ENCODE results near the gene PAK5.

PAK5 gene

GRCh38 chr20:9613871-9614270 is 225.0 kb downstream of the PAK5 start:
- no peak for DNase-seq

GRCh38 chr20:9611921-9612320 is 227.0 kb downstream of the PAK5 start:
- no peak for DNase-seq

- no peak for DNase-seq
These were observed 228.2 kb downstream of the PAK5 start for GRCh38 chr20:9610665-9611064.

- peak; percentile 74 for DNase-seq
These were observed 228.9 kb downstream of the PAK5 start for GRCh38 chr20:9609887-9610502.

- no peak for DNase-seq
These were observed 230.1 kb downstream of the PAK5 start for GRCh38 chr20:9608639-9609340.

- no peak for DNase-seq
These were observed 236.1 kb downstream of the PAK5 start for GRCh38 chr20:9602847-9603183.

GRCh38 chr20:9600562-9600961 is 238.3 kb downstream of the PAK5 start:
- no peak for DNase-seq

- DNase-seq, result no peak
These were observed 241.3 kb downstream of the PAK5 start for GRCh38 chr20:9597547-9597946.

- DNase-seq, result no peak
These were observed 243.1 kb downstream of the PAK5 start for GRCh38 chr20:9595763-9596162.

GRCh38 chr20:9594284-9594875 is 244.5 kb downstream of the PAK5 start:
- DNase-seq, result no peak

GRCh38 chr20:9592419-9592818 is 246.5 kb downstream of the PAK5 start:
- no peak for DNase-seq

- DNase-seq, result no peak
These were observed 247.8 kb downstream of the PAK5 start for GRCh38 chr20:9591080-9591479.

GRCh38 chr20:9590189-9590588 is 248.7 kb downstream of the PAK5 start:
- peak; percentile 19 for DNase-seq

GRCh38 chr20:9588706-9589105 is 250.2 kb downstream of the PAK5 start:
- DNase-seq, result no peak

GRCh38 chr20:9583151-9583550 is 255.7 kb downstream of the PAK5 start:
- DNase-seq, result no peak

- no peak for DNase-seq
These were observed 256.7 kb downstream of the PAK5 start for GRCh38 chr20:9582137-9582536.

- DNase-seq, result no peak
These were observed 257.4 kb downstream of the PAK5 start for GRCh38 chr20:9581509-9581908.

GRCh38 chr20:9578594-9578993 is 260.3 kb downstream of the PAK5 start:
- DNase-seq, result no peak

GRCh38 chr20:9577397-9577796 is 261.5 kb downstream of the PAK5 start:
- DNase-seq, result no peak

- DNase-seq, result no peak
These were observed 262.2 kb downstream of the PAK5 start for GRCh38 chr20:9576695-9577094.

- no peak for DNase-seq
These were observed 263.0 kb downstream of the PAK5 start for GRCh38 chr20:9575836-9576235.

- no peak for DNase-seq
These were observed 264.1 kb downstream of the PAK5 start for GRCh38 chr20:9574776-9575175.

GRCh38 chr20:9574181-9574580 is 264.7 kb downstream of the PAK5 start:
- DNase-seq, result no peak

- no peak for DNase-seq
These were observed 265.3 kb downstream of the PAK5 start for GRCh38 chr20:9573335-9574151.

Data from NCI-H345 (cell line).